Measurements from ENCODE around the gene RNU6-9. TPM values are rescaled to one million over a fixed set of nuclear protein-coding genes. Genes with fewer than 3 reads are reported as not detected.
"Not testable (repeated sequence)": the region's sequence is repeated elsewhere in the genome, so short reads cannot be mapped to it uniquely, and the experiment has no call there.

The RNU6-9 gene
- total RNA-seq, 1 experiment from 2014 or later: not detected

- Histone ChIP-seq H3K9me3 (ENCODE audit: insufficient read depth, low read depth) (no peaks in the 10 kb centered on the region), H3F3A (ENCODE audit: insufficient read depth, low read depth) (peaks cover 27% of the 10 kb centered on the region; the same call in 1 of the 2 replicates), H3K4me3 (no peak overlapping the region), H2AFZ (no peak overlapping the region), H3K36me3 (ENCODE audit: low read depth) (no peaks in the 10 kb centered on the region), H3K4me1 (replicated peaks; ENCODE audit: insufficient read depth) (peaks cover 5% of the 10 kb centered on the region; the same call in 1 of the 2 replicates), H3K79me2 (ENCODE audit: low read depth) (no peaks in the 10 kb centered on the region), H3K27me3 (ENCODE audit: insufficient read depth, low read depth) (peaks cover 9% of the 10 kb centered on the region), H3K9me2 (ENCODE audit: insufficient read depth) (no peaks in the 10 kb centered on the region), H4K20me1 (ENCODE audit: insufficient read depth) (no peaks in the 10 kb centered on the region; the same call in 1 of the 2 replicates), H3K4me2 (no peak overlapping the region), H3K27ac (no peak overlapping the region)
- CTCF ChIA-PET: no interaction called here
- no TSS peak for BruUV-seq (replicated peaks)
- TF ChIP-seq CTCF (conservative IDR thresholded peaks at IDR 0.05): no peak
- TF ChIP-seq EZH2 (IDR thresholded peaks at IDR 0.05; ENCODE audit: low read depth): no peak
- no peak for DNase-seq
- intact Hi-C loops (cut with micrococcal nuclease; ENCODE audit: unreplicated experiment): loop anchor here (10.0 kb wide), 1 partner anchor 132 kb away; the partner anchor contains the start of gene WDR18
- POLR2A ChIA-PET (ENCODE audit: unreplicated experiment): no interaction called here
Measured at GRCh38 chr19:853014-853585, 40.2 kb upstream of the RNU6-9 start.

GRCh38 chr19:853614-854220 is 39.6 kb upstream of the RNU6-9 start:
- POLR2A ChIA-PET (ENCODE audit: unreplicated experiment); H3K27ac ChIP-seq; H3K9me2 ChIP-seq (ENCODE audit: insufficient read depth); H3K4me3 ChIP-seq; H3K4me2 ChIP-seq; H3K36me3 ChIP-seq (ENCODE audit: low read depth); H3K9me3 ChIP-seq (ENCODE audit: insufficient read depth, low read depth); H4K20me1 ChIP-seq (ENCODE audit: insufficient read depth); BruUV-seq (replicated peaks); H3K27me3 ChIP-seq (ENCODE audit: insufficient read depth, low read depth); H3K4me1 ChIP-seq (replicated peaks; ENCODE audit: insufficient read depth); DNase-seq; H3K79me2 ChIP-seq (ENCODE audit: low read depth); H2AFZ ChIP-seq: not testable (repeated sequence)
- intact Hi-C loops (cut with micrococcal nuclease; ENCODE audit: unreplicated experiment): loop anchor here (10.0 kb wide), 1 partner anchor 131 kb away; the partner anchor contains the start of gene WDR18
- CTCF ChIA-PET: interaction anchor here (0.7 kb wide), 1 partner anchor 33 kb away, joined by 4 read pairs; no protein-coding TSS in a partner anchor
- peaks cover 33% of the 10 kb centered on the region for H3F3A ChIP-seq (ENCODE audit: insufficient read depth, low read depth)

GRCh38 chr19:854549-854948 is 38.7 kb upstream of the RNU6-9 start:
- no peak overlapping the region for H2AFZ ChIP-seq
- CTCF ChIA-PET: interaction anchor here (0.7 kb wide), 1 partner anchor 34 kb away, joined by 4 read pairs; no protein-coding TSS in a partner anchor
- H4K20me1 ChIP-seq (ENCODE audit: insufficient read depth): no peaks in the 10 kb centered on the region; the same call in 1 of the 2 replicates
- H3K4me1 ChIP-seq (replicated peaks; ENCODE audit: insufficient read depth): peaks cover 11% of the 10 kb centered on the region
- POLR2A ChIA-PET (ENCODE audit: unreplicated experiment): interaction anchor here (0.7 kb wide), 1 partner anchor 191 kb away, joined by 11 read pairs; the partner anchor contains the start of gene RNF126
- H3K9me2 ChIP-seq (ENCODE audit: insufficient read depth): no peaks in the 10 kb centered on the region
- no peak overlapping the region for H3K27ac ChIP-seq
- H3K79me2 ChIP-seq (ENCODE audit: low read depth): no peaks in the 10 kb centered on the region
- no peak overlapping the region for H3K4me3 ChIP-seq
- no peaks in the 10 kb centered on the region for H3K9me3 ChIP-seq (ENCODE audit: insufficient read depth, low read depth)
- intact Hi-C loops (cut with micrococcal nuclease; ENCODE audit: unreplicated experiment): loop anchor here (10.0 kb wide), 1 partner anchor 130 kb away; the partner anchor contains the start of gene WDR18
- peaks cover 36% of the 10 kb centered on the region for H3F3A ChIP-seq (ENCODE audit: insufficient read depth, low read depth)
- DNase-seq: no peak
- no peak overlapping the region for H3K4me2 ChIP-seq
- no peaks in the 10 kb centered on the region for H3K36me3 ChIP-seq (ENCODE audit: low read depth)
- H3K27me3 ChIP-seq (ENCODE audit: insufficient read depth, low read depth): no peaks in the 10 kb centered on the region
- no peak for TF ChIP-seq CTCF (conservative IDR thresholded peaks at IDR 0.05)
- no peak for TF ChIP-seq EZH2 (IDR thresholded peaks at IDR 0.05; ENCODE audit: low read depth)
- no TSS peak for BruUV-seq (replicated peaks)
